HEK293 (cell line): Measurements from ENCODE around the gene RALA.
A peak's percentile ranks its signal among the peaks of the same experiment; 100 is the strongest.

ENCODE experiments used
- CTCF ChIA-PET: fragments of 350-600 bp; formaldehyde crosslinking; extraction: SDS; loops from one replicate; lab custom pipeline; 2021; ENCODE audit warnings: antibody characterized with exemption; lab: Yijun Ruan, JAX
- POLR2A ChIA-PET: fragments of 300-600 bp; formaldehyde crosslinking; extraction: SDS; loops from one replicate; lab custom pipeline; 2020; ENCODE audit warnings: antibody characterized with exemption, inconsistent platforms; lab: Yijun Ruan, JAX
- H3K27ac ChIP-seq: fragments of 200-500 bp; sonication (Bioruptor generic); 2 replicates; pipeline ENCODE4 v1.5.1; 2014; ENCODE audit warnings: low read depth, low read length, control low read depth, inconsistent platforms; ENCODE audit errors: extremely low read depth
- H3K36me3 ChIP-seq, 2 experiments: fragments of 200-500 bp in 1 of 2; sonication (Bioruptor generic) in 1 of 2; 1 replicate in 1 of 2; 2 replicates in 1 of 2; pipeline ENCODE4 v1.5.1; 2014 to 2017; ENCODE audit warnings: inconsistent platforms in 2 of 2, low read length in 2 of 2; ENCODE audit not compliant: control insufficient read depth in 2 of 2, insufficient read depth in 1 of 2
- H3K4me1 ChIP-seq: fragments of 200-500 bp; sonication (Bioruptor generic); 2 replicates; pipeline ENCODE4 v1.5.1; 2014; ENCODE audit warnings: mild to moderate bottlenecking, low read length, inconsistent platforms; ENCODE audit not compliant: control insufficient read depth, insufficient read depth
- H3K4me3 ChIP-seq: 2 replicates; pipeline ENCODE4 v1.5.1; 2011; ENCODE audit warnings: low read depth, mild to moderate bottlenecking, control low read depth, low read length, moderate library complexity
- H3K9me3 ChIP-seq: fragments of 200-500 bp; sonication (Bioruptor generic); 2 replicates; pipeline ENCODE4 v1.5.1; 2014; ENCODE audit warnings: low read depth, low read length, inconsistent platforms; ENCODE audit not compliant: control insufficient read depth, insufficient read depth
- GFI1B ChIP-seq: fragments of 450-650 bp; formaldehyde crosslinking; IDR thresholded peaks from 2 replicates; pipeline ENCODE4 v1.5.1; 2016; ENCODE audit warnings: missing biosample characterization, missing genetic modification characterization
- HOXA7 ChIP-seq: sonication (generic); formaldehyde crosslinking; IDR thresholded peaks from 2 replicates; pipeline ENCODE4 v1.8.1; 2022; ENCODE audit warnings: missing genetic modification reagents, borderline replicate concordance
- HOXD13 ChIP-seq: sonication (generic); formaldehyde crosslinking; IDR thresholded peaks from 2 replicates; pipeline ENCODE4 v1.8.0; 2022; ENCODE audit warnings: missing genetic modification reagents, borderline replicate concordance
- PRDM1 ChIP-seq: fragments of 450-650 bp; formaldehyde crosslinking; IDR thresholded peaks from 2 replicates; pipeline ENCODE4; 2016; ENCODE audit warnings: missing biosample characterization, missing genetic modification characterization
- SP2 ChIP-seq: fragments of 450-650 bp; formaldehyde crosslinking; IDR thresholded peaks from 2 replicates; pipeline ENCODE4 v1.5.1; 2016; ENCODE audit warnings: missing biosample characterization, missing genetic modification characterization
- ZBTB48 ChIP-seq: fragments of 450-650 bp; formaldehyde crosslinking; IDR thresholded peaks from 2 replicates; pipeline ENCODE4 v1.5.1; 2016; ENCODE audit warnings: missing biosample characterization, missing genetic modification characterization
- ZFP69B ChIP-seq: fragments of 450-650 bp; formaldehyde crosslinking; IDR thresholded peaks from 2 replicates; pipeline ENCODE4 v1.5.1; 2016; ENCODE audit warnings: missing biosample characterization, missing genetic modification characterization
- ZIC2 ChIP-seq: fragments of 450-650 bp; formaldehyde crosslinking; IDR thresholded peaks from 2 replicates; pipeline ENCODE4 v1.5.1; 2016; ENCODE audit warnings: missing biosample characterization, missing genetic modification characterization
- ZNF169 ChIP-seq: fragments of 450-650 bp; formaldehyde crosslinking; IDR thresholded peaks from 2 replicates; pipeline ENCODE4 v1.5.1; 2016; ENCODE audit warnings: missing biosample characterization, missing genetic modification characterization
- ZNF433 ChIP-seq: fragments of 450-650 bp; formaldehyde crosslinking; IDR thresholded peaks from 2 replicates; pipeline ENCODE4 v1.5.1; 2016; ENCODE audit warnings: missing biosample characterization, missing genetic modification characterization, low read depth
- ZNF544 ChIP-seq: fragments of 450-650 bp; formaldehyde crosslinking; IDR thresholded peaks from 2 replicates; pipeline ENCODE4 v1.5.0; 2017; ENCODE audit warnings: missing biosample characterization, missing genetic modification characterization
- ZNF571 ChIP-seq: fragments of 450-650 bp; formaldehyde crosslinking; IDR thresholded peaks from 2 replicates; pipeline ENCODE4 v1.5.0; 2017; ENCODE audit warnings: missing biosample characterization, missing genetic modification characterization
- ZNF654 ChIP-seq: fragments of 450-650 bp; formaldehyde crosslinking; IDR thresholded peaks from 2 replicates; pipeline ENCODE4 v1.5.1; 2016; ENCODE audit warnings: low read depth, missing biosample characterization, missing genetic modification characterization
- ZNF660 ChIP-seq: fragments of 450-650 bp; IDR thresholded peaks from 2 replicates; pipeline ENCODE4 v1.5.1; 2018; ENCODE audit warnings: missing biosample characterization, mild to moderate bottlenecking, missing genetic modification characterization
- ZNF701 ChIP-seq: fragments of 450-650 bp; formaldehyde crosslinking; IDR thresholded peaks from 2 replicates; pipeline ENCODE4 v1.5.1; 2016; ENCODE audit warnings: missing biosample characterization, missing genetic modification characterization
- TF ChIP-seq, protein P1 (sequence below): fragments of 450-650 bp; formaldehyde crosslinking; IDR thresholded peaks from 2 replicates; pipeline ENCODE4 v1.5.1; 2016; ENCODE audit warnings: missing biosample characterization, missing genetic modification characterization
- TF ChIP-seq, protein P2 (sequence below): fragments of 450-650 bp; formaldehyde crosslinking; IDR thresholded peaks from 2 replicates; pipeline ENCODE4; 2016; ENCODE audit warnings: missing biosample characterization, missing genetic modification characterization
- TF ChIP-seq, protein P3 (sequence below): fragments of 450-650 bp; formaldehyde crosslinking; IDR thresholded peaks from 2 replicates; pipeline ENCODE4 v1.5.1; 2016; ENCODE audit warnings: missing biosample characterization, missing genetic modification characterization
- TF ChIP-seq, protein P4 (sequence below): fragments of 450-650 bp; formaldehyde crosslinking; IDR thresholded peaks from 2 replicates; pipeline ENCODE4 v1.5.1; 2016; ENCODE audit warnings: missing biosample characterization, missing genetic modification characterization

RALA gene

DNA sequence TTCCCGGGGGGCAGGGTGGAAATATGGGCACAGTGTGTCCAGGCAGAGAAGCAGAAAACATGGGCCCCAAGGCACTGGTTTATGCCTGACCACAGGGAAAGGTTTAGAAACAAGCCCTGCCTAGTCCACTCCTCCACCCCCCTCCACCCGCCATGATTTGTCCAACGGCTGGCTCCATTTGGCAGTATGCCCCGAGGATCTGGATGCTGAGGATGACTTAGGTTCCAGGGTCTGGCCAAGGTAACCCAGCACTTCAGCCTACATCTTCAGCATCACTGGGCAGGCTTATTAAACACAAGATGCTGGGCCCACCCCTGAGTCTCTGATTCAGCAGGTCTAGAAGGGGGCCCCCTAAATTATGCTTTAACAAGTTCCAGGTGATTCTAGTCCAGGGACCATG, 121.9 kb downstream of the RALA start:
- no peaks in the 10 kb centered on the region for H3K36me3 ChIP-seq
- TF ChIP-seq, protein P1, sequence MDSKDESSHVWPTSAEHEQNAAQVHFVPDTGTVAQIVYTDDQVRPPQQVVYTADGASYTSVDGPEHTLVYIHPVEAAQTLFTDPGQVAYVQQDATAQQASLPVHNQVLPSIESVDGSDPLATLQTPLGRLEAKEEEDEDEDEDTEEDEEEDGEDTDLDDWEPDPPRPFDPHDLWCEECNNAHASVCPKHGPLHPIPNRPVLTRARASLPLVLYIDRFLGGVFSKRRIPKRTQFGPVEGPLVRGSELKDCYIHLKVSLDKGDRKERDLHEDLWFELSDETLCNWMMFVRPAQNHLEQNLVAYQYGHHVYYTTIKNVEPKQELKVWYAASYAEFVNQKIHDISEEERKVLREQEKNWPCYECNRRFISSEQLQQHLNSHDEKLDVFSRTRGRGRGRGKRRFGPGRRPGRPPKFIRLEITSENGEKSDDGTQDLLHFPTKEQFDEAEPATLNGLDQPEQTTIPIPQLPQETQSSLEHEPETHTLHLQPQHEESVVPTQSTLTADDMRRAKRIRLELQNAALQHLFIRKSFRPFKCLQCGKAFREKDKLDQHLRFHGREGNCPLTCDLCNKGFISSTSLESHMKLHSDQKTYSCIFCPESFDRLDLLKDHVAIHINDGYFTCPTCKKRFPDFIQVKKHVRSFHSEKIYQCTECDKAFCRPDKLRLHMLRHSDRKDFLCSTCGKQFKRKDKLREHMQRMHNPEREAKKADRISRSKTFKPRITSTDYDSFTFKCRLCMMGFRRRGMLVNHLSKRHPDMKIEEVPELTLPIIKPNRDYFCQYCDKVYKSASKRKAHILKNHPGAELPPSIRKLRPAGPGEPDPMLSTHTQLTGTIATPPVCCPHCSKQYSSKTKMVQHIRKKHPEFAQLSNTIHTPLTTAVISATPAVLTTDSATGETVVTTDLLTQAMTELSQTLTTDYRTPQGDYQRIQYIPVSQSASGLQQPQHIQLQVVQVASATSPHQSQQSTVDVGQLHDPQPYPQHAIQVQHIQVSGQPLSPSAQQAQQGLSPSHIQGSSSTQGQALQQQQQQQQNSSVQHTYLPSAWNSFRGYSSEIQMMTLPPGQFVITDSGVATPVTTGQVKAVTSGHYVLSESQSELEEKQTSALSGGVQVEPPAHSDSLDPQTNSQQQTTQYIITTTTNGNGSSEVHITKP (tag by site-specific recombination) = 0 out of 2 replicates have a peak, but pooled peaks have one; percentile 29
- TF ChIP-seq SP2 (tag by site-specific recombination) (no peak), ZFP69B (tag by site-specific recombination) (0 out of 2 replicates have a peak, but pooled peaks have one; percentile 25)
- TF ChIP-seq, protein P2, sequence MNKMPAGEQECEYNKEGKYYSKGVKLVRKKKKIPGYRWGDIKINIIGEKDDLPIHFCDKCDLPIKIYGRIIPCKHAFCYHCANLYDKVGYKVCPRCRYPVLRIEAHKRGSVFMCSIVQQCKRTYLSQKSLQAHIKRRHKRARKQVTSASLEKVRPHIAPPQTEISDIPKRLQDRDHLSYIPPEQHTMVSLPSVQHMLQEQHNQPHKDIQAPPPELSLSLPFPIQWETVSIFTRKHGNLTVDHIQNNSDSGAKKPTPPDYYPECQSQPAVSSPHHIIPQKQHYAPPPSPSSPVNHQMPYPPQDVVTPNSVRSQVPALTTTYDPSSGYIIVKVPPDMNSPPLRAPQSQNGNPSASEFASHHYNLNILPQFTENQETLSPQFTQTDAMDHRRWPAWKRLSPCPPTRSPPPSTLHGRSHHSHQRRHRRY (tag by site-specific recombination) = no peak
- TF ChIP-seq, all 188 proteins: peak for 2
- H3K9me3 ChIP-seq = no peaks in the 10 kb centered on the region
- no peak overlapping the region for H3K27ac ChIP-seq
- CTCF ChIA-PET = interaction anchor here (0.6 to 13.2 kb wide), 15 partner anchors 9 to 415 kb away, joined by 3 to 257 read pairs (median 5); no protein-coding TSS in a partner anchor
- no peak overlapping the region for H3K4me3 ChIP-seq
- H3K4me1 ChIP-seq = no peaks in the 10 kb centered on the region
- POLR2A ChIA-PET = interaction anchor here (1.2 to 1.3 kb wide), 2 partner anchors 122 to 165 kb away, joined by 5 read pairs; partner anchors contain the start of gene RALA

DNA sequence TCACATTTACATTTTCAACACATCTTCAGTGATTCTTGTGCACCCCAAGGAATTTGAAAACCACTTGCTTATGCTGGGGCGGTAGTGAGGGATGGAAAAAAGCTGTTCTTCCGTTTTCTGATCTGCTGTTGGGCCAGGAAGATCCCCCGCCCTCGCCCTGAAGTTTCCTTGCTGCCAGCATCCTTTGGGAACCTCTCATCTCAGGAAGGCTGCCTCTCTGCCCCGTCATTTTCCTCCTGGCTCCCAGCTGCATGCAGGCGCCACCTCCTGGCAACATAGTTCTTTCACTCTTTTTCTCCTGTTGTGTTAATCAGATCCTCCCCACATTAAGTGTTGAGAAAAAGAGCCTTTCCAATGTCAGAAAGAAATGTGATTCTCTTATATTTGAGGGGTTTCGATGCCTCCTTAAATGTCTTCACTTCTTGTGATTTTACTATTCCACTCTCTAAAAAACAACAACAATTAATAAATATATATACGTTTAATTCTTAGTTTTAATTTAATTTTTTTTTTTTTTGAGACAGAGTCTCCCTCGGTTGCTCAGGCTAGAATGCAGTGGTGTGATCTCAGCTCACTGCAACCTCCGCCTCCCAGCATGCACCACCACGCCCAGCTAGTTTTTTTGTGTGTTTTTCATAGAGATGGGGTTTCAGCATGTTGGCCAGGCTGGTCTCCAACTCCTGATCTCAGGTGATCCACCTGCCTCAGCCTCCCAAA, 122.9 kb downstream of the RALA start:
- POLR2A ChIA-PET = interaction anchor here (1.2 to 1.3 kb wide), 2 partner anchors 123 to 165 kb away, joined by 5 read pairs; partner anchors contain the start of gene RALA
- Histone ChIP-seq H3K4me3 (no peak overlapping the region), H3K4me1 (no peaks in the 10 kb centered on the region), H3K36me3 (no peaks in the 10 kb centered on the region), H3K9me3 (no peaks in the 10 kb centered on the region), H3K27ac (no peak overlapping the region)
- CTCF ChIA-PET = interaction anchor here (0.6 to 13.2 kb wide), 24 partner anchors 10 to 416 kb away, joined by 3 to 257 read pairs (median 4); partner anchors contain the start of gene YAE1
- TF ChIP-seq, protein P3, sequence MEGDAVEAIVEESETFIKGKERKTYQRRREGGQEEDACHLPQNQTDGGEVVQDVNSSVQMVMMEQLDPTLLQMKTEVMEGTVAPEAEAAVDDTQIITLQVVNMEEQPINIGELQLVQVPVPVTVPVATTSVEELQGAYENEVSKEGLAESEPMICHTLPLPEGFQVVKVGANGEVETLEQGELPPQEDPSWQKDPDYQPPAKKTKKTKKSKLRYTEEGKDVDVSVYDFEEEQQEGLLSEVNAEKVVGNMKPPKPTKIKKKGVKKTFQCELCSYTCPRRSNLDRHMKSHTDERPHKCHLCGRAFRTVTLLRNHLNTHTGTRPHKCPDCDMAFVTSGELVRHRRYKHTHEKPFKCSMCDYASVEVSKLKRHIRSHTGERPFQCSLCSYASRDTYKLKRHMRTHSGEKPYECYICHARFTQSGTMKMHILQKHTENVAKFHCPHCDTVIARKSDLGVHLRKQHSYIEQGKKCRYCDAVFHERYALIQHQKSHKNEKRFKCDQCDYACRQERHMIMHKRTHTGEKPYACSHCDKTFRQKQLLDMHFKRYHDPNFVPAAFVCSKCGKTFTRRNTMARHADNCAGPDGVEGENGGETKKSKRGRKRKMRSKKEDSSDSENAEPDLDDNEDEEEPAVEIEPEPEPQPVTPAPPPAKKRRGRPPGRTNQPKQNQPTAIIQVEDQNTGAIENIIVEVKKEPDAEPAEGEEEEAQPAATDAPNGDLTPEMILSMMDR (tag by site-specific recombination) = peak; percentile 62; the same call in 1 of the 2 replicates
- TF ChIP-seq PRDM1 (tag by site-specific recombination) (no peak), ZNF654 (tag by site-specific recombination) (peak; percentile 88), ZNF660 (tag by site-specific recombination) (peak; percentile 79), HOXA7 (CRISPR knock-in tag) (no peak), ZBTB48 (tag by site-specific recombination) (no peak), ZIC2 (no peak), ZNF169 (tag by site-specific recombination) (no peak), ZNF544 (tag by site-specific recombination) (no peak), ZNF433 (no peak), GFI1B (tag by site-specific recombination) (no peak), ZNF701 (no peak), ZFP69B (tag by site-specific recombination) (no peak), HOXD13 (CRISPR knock-in tag) (no peak), ZNF571 (tag by site-specific recombination) (no peak)
- TF ChIP-seq, protein P4, sequence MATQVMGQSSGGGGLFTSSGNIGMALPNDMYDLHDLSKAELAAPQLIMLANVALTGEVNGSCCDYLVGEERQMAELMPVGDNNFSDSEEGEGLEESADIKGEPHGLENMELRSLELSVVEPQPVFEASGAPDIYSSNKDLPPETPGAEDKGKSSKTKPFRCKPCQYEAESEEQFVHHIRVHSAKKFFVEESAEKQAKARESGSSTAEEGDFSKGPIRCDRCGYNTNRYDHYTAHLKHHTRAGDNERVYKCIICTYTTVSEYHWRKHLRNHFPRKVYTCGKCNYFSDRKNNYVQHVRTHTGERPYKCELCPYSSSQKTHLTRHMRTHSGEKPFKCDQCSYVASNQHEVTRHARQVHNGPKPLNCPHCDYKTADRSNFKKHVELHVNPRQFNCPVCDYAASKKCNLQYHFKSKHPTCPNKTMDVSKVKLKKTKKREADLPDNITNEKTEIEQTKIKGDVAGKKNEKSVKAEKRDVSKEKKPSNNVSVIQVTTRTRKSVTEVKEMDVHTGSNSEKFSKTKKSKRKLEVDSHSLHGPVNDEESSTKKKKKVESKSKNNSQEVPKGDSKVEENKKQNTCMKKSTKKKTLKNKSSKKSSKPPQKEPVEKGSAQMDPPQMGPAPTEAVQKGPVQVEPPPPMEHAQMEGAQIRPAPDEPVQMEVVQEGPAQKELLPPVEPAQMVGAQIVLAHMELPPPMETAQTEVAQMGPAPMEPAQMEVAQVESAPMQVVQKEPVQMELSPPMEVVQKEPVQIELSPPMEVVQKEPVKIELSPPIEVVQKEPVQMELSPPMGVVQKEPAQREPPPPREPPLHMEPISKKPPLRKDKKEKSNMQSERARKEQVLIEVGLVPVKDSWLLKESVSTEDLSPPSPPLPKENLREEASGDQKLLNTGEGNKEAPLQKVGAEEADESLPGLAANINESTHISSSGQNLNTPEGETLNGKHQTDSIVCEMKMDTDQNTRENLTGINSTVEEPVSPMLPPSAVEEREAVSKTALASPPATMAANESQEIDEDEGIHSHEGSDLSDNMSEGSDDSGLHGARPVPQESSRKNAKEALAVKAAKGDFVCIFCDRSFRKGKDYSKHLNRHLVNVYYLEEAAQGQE (tag by site-specific recombination) = no peak
- TF ChIP-seq, protein P1 (tag by site-specific recombination) = peak; percentile 15; the same call in 1 of the 2 replicates
